A549 (cell line): ENCODE measurements around the gene SLCO1C1. TPM values are rescaled to one million over a fixed set of nuclear protein-coding genes. Genes with fewer than 3 reads are reported as not detected.

Experiments used
- ATAC-seq, 2 experiments: fragments of 200-7000 bp in 1 of 2; fragments of >200 bp in 1 of 2; cut with Nextera tagmentation in 1 of 2; cut with Tn5 transposase in 1 of 2; 3 replicates each; pipeline versions ENCODE4 v1.8.0 to v1.9.1; 2018 to 2020; ENCODE audit warnings: mild to moderate bottlenecking in 1 of 2, moderate library complexity in 1 of 2
- CTCF ChIA-PET: fragments of 300-600 bp; sonication (Branson Sonifier 250); formaldehyde crosslinking; extraction: SDS; loops from one replicate; lab custom pipeline; 2021; ENCODE audit warnings: antibody characterized with exemption, inconsistent platforms; lab: Yijun Ruan, JAX
- POLR2A ChIA-PET: fragments of 350-600 bp; formaldehyde crosslinking; extraction: SDS; loops from one replicate; lab custom pipeline; 2021; ENCODE audit warnings: antibody characterized with exemption, inconsistent platforms; lab: Yijun Ruan, JAX
- DNase-seq, 2 experiments: peaks; one replicate each; pipeline versions ENCODE4 v3.0.0 to v3.0.0-alpha.2; 2011 to 2016; ENCODE audit warnings: low read depth in 1 of 2, low spot score in 1 of 2
- FAIRE-seq: peaks from 2 replicates; lab custom pipeline; 2011; peaks lifted over from hg19 to GRCh38; lab: Jason Lieb, UNC
- H3K27ac ChIP-seq, 2 experiments: fragments of >200 bp; sonication (Bioruptor Twin); formaldehyde crosslinking; 3 replicates each; pipeline ENCODE4 v1.5.1; 2016 to 2017
- H3K4me1 ChIP-seq: fragments of >200 bp; sonication (Bioruptor Twin); formaldehyde crosslinking; 3 replicates; pipeline ENCODE4 v1.6.1; 2016
- H3K4me2 ChIP-seq: fragments of >200 bp; sonication (Bioruptor Twin); formaldehyde crosslinking; 3 replicates; pipeline ENCODE4 v1.6.1; 2016
- H3K4me3 ChIP-seq: fragments of >200 bp; sonication (Bioruptor Twin); formaldehyde crosslinking; 3 replicates; pipeline ENCODE4 v1.5.1; 2016
- H3K9me3 ChIP-seq: fragments of >200 bp; sonication (Bioruptor Twin); formaldehyde crosslinking; 3 replicates; pipeline ENCODE4 v1.6.1; 2016
- CBX8 ChIP-seq: fragments of 200-600 bp; sonication (generic); IDR thresholded peaks from 2 replicates; pipeline ENCODE4 v1.6.1; 2016
- CHD2 ChIP-seq: fragments of 150-350 bp; IDR thresholded peaks from 2 replicates; pipeline ENCODE4 v1.6.1; 2014; ENCODE audit warnings: low read length; ENCODE audit not compliant: partially characterized antibody
- CHD4 ChIP-seq: fragments of 200-600 bp; sonication (generic); IDR thresholded peaks from 2 replicates; pipeline ENCODE4 v1.6.1; 2016; ENCODE audit warnings: antibody characterized with exemption, mild to moderate bottlenecking, borderline replicate concordance
- EHF ChIP-seq: fragments of 250-450 bp; sonication (Bioruptor Pico); IDR thresholded peaks from 2 replicates; pipeline ENCODE4 v1.5.0; 2020; ENCODE audit warnings: mild to moderate bottlenecking
- EP300 ChIP-seq, 2 experiments: fragments of >200 bp; sonication (Bioruptor Twin); formaldehyde crosslinking; IDR thresholded peaks; 2 replicates in 1 of 2; 3 replicates in 1 of 2; pipeline ENCODE4 v1.6.1; 2016 to 2017
- HOXA7 ChIP-seq: fragments of 250-450 bp; sonication (Bioruptor Pico); IDR thresholded peaks from 2 replicates; pipeline ENCODE4 v1.5.0; 2020; ENCODE audit warnings: mild to moderate bottlenecking, moderate library complexity
- HOXB13 ChIP-seq: fragments of 250-450 bp; sonication (Bioruptor Pico); IDR thresholded peaks from 2 replicates; pipeline ENCODE4 v1.5.0; 2020; ENCODE audit warnings: low read depth, mild to moderate bottlenecking, moderate library complexity
- HOXB5 ChIP-seq: fragments of 250-450 bp; sonication (Bioruptor Pico); IDR thresholded peaks from 2 replicates; pipeline ENCODE4 v1.5.0; 2020; ENCODE audit warnings: mild to moderate bottlenecking, moderate library complexity
- JUN ChIP-seq, 2 experiments: fragments of >200 bp; sonication (Bioruptor Twin); formaldehyde crosslinking; IDR thresholded peaks; 2 replicates in 1 of 2; 3 replicates in 1 of 2; pipeline ENCODE4 v1.6.1; 2016 to 2017
- JUNB ChIP-seq: fragments of >200 bp; sonication (Bioruptor Twin); formaldehyde crosslinking; IDR thresholded peaks from 2 replicates; pipeline ENCODE4 v1.6.1; 2016
- KDM1A ChIP-seq: fragments of 200-600 bp; sonication (generic); IDR thresholded peaks from 2 replicates; pipeline ENCODE4 v1.6.1; 2016; ENCODE audit warnings: low read depth, mild to moderate bottlenecking
- KDM5A ChIP-seq: fragments of 200-600 bp; sonication (generic); IDR thresholded peaks from 2 replicates; pipeline ENCODE4 v1.6.1; 2016; ENCODE audit warnings: antibody characterized with exemption, mild to moderate bottlenecking
- MAFK ChIP-seq: fragments of 450-650 bp; IDR thresholded peaks from 2 replicates; pipeline ENCODE4 v1.6.1; 2014; ENCODE audit not compliant: partially characterized antibody
- MAZ ChIP-seq: fragments of 150-350 bp; IDR thresholded peaks from 2 replicates; pipeline ENCODE4 v1.6.1; 2014; ENCODE audit warnings: antibody characterized with exemption, low read depth, low read length, borderline replicate concordance
- NPAS2 ChIP-seq: fragments of 250-450 bp; sonication (Bioruptor Pico); IDR thresholded peaks from 2 replicates; pipeline ENCODE4 v1.8.0; 2022; ENCODE audit warnings: mild to moderate bottlenecking, moderate library complexity, borderline replicate concordance
- POLR2A ChIP-seq: IDR thresholded peaks from 2 replicates; pipeline ENCODE4 v1.6.1; 2012; ENCODE audit warnings: mild to moderate bottlenecking, low read length
- RFX5 ChIP-seq: fragments of 450-650 bp; IDR thresholded peaks from 2 replicates; pipeline ENCODE4 v1.7.1; 2014; ENCODE audit warnings: antibody characterized with exemption, mild to moderate bottlenecking, moderate library complexity
- RNF2 ChIP-seq: fragments of 200-600 bp; sonication (generic); IDR thresholded peaks from 2 replicates; pipeline ENCODE4 v1.6.1; 2016; ENCODE audit warnings: low read depth, mild to moderate bottlenecking, antibody characterized with exemption, moderate library complexity, borderline replicate concordance
- SMC3 ChIP-seq: fragments of >200 bp; sonication (Bioruptor Twin); formaldehyde crosslinking; IDR thresholded peaks from 3 replicates; pipeline ENCODE4 v1.6.1; 2018; ENCODE audit warnings: inconsistent platforms
- SREBF2 ChIP-seq: fragments of 450-650 bp; IDR thresholded peaks from 2 replicates; pipeline ENCODE4 v1.6.1; 2014; ENCODE audit warnings: mild to moderate bottlenecking, moderate library complexity
- TFCP2L1 ChIP-seq: fragments of 250-450 bp; sonication (Bioruptor Pico); IDR thresholded peaks from 2 replicates; pipeline ENCODE4 v1.5.0; 2021; ENCODE audit warnings: mild to moderate bottlenecking
- TP53 ChIP-seq: fragments of 250-450 bp; sonication (Bioruptor Pico); IDR thresholded peaks from 2 replicates; pipeline ENCODE4 v1.5.0; 2021; ENCODE audit warnings: mild to moderate bottlenecking, moderate library complexity
- ZC3H11A ChIP-seq: fragments of 450-650 bp; IDR thresholded peaks from 2 replicates; pipeline ENCODE4 v1.6.1; 2014; ENCODE audit warnings: antibody characterized with exemption, mild to moderate bottlenecking
- ZSCAN20 ChIP-seq: fragments of 250-450 bp; sonication (Bioruptor Pico); IDR thresholded peaks from 2 replicates; pipeline ENCODE4 v1.8.0; 2022; ENCODE audit warnings: mild to moderate bottlenecking, moderate library complexity
- WGBS: methylation state at CpG from one replicate; pipeline ENCODE4 v1.1.6; 2017; ENCODE audit errors: missing lambda C conversion rate; 5-methylcytosine and 5-hydroxymethylcytosine counted together
- polyA plus RNA-seq, 4 experiments: library from polyadenylated mRNA; depleted of rRNA in 3 of 4; stranded (reverse); fragments of >200 nt; fragmentation: RNase III in 1 of 4; extraction: RNeasy Plus Mini Kit Qiagen cat#74134 plus additional on column Dnase treatment in 1 of 4; gene quantifications; 2 replicates in 3 of 4; 3 replicates in 1 of 4; pipeline ENCODE4 v1.2.3, GENCODE V29; 2011 to 2017
- TF ChIP-seq, protein P1 (sequence below): fragments of 450-650 bp; IDR thresholded peaks from 2 replicates; pipeline ENCODE4 v1.6.1; 2014; ENCODE audit warnings: antibody characterized with exemption
- TF ChIP-seq, protein P2 (sequence below): IDR thresholded peaks from 2 replicates; pipeline ENCODE4 v1.6.1; 2012
- TF ChIP-seq, protein P3 (sequence below): fragments of >200 bp; sonication (Bioruptor Twin); formaldehyde crosslinking; IDR thresholded peaks from 3 replicates; pipeline ENCODE4 v1.5.1; 2016
- TF ChIP-seq, protein P4 (sequence below): fragments of >200 bp; sonication (Bioruptor Twin); formaldehyde crosslinking; IDR thresholded peaks from 2 replicates; pipeline ENCODE4 v1.6.1; 2016

Gene SLCO1C1
- polyA plus RNA-seq, 2 of the 4 experiments (the other 2 are of a cell fraction), result 0.05 to 0.06 TPM

DNA sequence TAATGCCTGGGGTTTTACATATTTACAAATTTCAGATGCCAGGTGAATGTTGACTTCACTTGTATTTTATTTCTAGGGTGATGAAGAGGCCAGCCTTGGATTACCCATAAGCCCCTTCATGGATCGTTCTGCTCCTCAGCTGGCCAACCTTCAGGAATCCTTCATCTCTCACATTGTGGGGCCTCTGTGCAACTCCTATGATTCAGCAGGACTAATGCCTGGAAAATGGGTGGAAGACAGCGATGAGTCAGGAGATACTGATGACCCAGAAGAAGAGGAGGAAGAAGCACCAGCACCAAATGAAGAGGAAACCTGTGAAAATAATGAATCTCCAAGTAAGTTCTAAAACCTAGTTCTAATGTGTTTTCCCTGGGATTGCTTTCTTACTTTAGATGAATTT is 41.3 kb upstream of the SLCO1C1 start:
- ChIA-PET CTCF (no interaction called here), POLR2A (no interaction called here)
- no peak for DNase-seq
- no peaks in the 10 kb centered on the region for H3K4me1 ChIP-seq
- H3K4me2 ChIP-seq, result no peak overlapping the region
- no peak for FAIRE-seq
- TF ChIP-seq CHD2 (no peak), EP300 (IDR thresholded peaks at IDR 0.05) (no peak), MAFK (no peak), MAZ (no peak), NPAS2 (no peak), TFCP2L1 (CRISPR knock-in tag) (no peak), RNF2 (no peak), JUNB (no peak), KDM5A (no peak), EHF (CRISPR knock-in tag) (no peak), KDM1A (no peak), CHD4 (no peak), POLR2A (no peak), SREBF2 (no peak)
- TF ChIP-seq, protein P1, sequence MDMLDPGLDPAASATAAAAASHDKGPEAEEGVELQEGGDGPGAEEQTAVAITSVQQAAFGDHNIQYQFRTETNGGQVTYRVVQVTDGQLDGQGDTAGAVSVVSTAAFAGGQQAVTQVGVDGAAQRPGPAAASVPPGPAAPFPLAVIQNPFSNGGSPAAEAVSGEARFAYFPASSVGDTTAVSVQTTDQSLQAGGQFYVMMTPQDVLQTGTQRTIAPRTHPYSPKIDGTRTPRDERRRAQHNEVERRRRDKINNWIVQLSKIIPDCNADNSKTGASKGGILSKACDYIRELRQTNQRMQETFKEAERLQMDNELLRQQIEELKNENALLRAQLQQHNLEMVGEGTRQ, result no peak
- TF ChIP-seq, protein P2, sequence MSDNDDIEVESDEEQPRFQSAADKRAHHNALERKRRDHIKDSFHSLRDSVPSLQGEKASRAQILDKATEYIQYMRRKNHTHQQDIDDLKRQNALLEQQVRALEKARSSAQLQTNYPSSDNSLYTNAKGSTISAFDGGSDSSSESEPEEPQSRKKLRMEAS, result no peak
- TF ChIP-seq, protein P3, sequence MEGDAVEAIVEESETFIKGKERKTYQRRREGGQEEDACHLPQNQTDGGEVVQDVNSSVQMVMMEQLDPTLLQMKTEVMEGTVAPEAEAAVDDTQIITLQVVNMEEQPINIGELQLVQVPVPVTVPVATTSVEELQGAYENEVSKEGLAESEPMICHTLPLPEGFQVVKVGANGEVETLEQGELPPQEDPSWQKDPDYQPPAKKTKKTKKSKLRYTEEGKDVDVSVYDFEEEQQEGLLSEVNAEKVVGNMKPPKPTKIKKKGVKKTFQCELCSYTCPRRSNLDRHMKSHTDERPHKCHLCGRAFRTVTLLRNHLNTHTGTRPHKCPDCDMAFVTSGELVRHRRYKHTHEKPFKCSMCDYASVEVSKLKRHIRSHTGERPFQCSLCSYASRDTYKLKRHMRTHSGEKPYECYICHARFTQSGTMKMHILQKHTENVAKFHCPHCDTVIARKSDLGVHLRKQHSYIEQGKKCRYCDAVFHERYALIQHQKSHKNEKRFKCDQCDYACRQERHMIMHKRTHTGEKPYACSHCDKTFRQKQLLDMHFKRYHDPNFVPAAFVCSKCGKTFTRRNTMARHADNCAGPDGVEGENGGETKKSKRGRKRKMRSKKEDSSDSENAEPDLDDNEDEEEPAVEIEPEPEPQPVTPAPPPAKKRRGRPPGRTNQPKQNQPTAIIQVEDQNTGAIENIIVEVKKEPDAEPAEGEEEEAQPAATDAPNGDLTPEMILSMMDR, result no peak
- H3K4me3 ChIP-seq, result no peak overlapping the region
- 87% methylated on average over 2 of the region's 2 CpGs for WGBS
- no peak for ATAC-seq
- H3K9me3 ChIP-seq, result no peaks in the 10 kb centered on the region
- H3K27ac ChIP-seq, result no peak overlapping the region

DNA sequence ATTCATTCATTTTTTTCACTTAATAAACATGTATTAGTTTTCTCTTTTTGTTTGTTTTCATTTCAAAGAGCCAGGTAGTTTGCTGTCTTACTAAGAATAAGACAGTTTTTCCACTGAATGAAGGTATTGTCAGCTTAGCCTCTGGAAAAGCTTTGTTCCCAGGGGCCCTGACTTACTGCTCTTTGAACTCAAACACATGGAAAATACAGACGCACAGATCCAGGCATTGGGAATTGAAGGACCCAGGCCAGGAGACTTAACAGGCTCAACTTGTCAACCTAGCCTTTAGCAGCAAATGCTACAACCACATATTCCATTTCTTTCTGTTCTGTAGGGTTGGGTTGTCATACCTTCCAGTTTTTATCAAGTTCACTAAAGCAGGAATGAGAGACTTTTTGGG is 38.5 kb upstream of the SLCO1C1 start:
- ChIA-PET POLR2A (no interaction called here), CTCF (no interaction called here)
- FAIRE-seq (no peak), DNase-seq (no peak), ATAC-seq (no peak)
- WGBS, result 82% methylated on average over 1 of the region's 1 CpG
- no peak overlapping the region for H3K4me3 ChIP-seq
- no peak overlapping the region for H3K27ac ChIP-seq
- H3K9me3 ChIP-seq, result peaks cover 18% of the 10 kb centered on the region
- no peak overlapping the region for H3K4me2 ChIP-seq
- H3K4me1 ChIP-seq, result no peaks in the 10 kb centered on the region
- no peak for TF ChIP-seq NPAS2
- no peak for TF ChIP-seq ZSCAN20 (CRISPR knock-in tag)
- no peak for TF ChIP-seq MAZ
- TF ChIP-seq CBX8, result no peak
- TF ChIP-seq TP53 (CRISPR knock-in tag), result no peak
- TF ChIP-seq ZC3H11A, result no peak
- TF ChIP-seq KDM5A, result no peak
- TF ChIP-seq HOXB5 (CRISPR knock-in tag), result no peak
- TF ChIP-seq HOXA7 (CRISPR knock-in tag), result no peak
- TF ChIP-seq, protein P4, sequence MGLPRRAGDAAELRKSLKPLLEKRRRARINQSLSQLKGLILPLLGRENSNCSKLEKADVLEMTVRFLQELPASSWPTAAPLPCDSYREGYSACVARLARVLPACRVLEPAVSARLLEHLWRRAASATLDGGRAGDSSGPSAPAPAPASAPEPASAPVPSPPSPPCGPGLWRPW, result no peak
- TF ChIP-seq JUN (IDR thresholded peaks at IDR 0.05), result no peak
- TF ChIP-seq SMC3, result no peak
- TF ChIP-seq HOXB13 (CRISPR knock-in tag), result no peak
- TF ChIP-seq, protein P3, result no peak
- TF ChIP-seq, protein P1, result no peak
- no peak for TF ChIP-seq RFX5
- TF ChIP-seq, all 56 proteins: peak for 0
